ENCODE measurements around the gene ARRDC1.

GRCh38 chr9:137570566-137570965 lies 34.9 kb upstream of the ARRDC1 start:
- TF ChIP-seq CTCF (IDR thresholded peaks at IDR 0.05), result no peak
- no peak for TF ChIP-seq POLR2A (IDR thresholded peaks at IDR 0.05)
